Measurements from ENCODE around the gene RHBDL1. TPM values are rescaled to one million over a fixed set of nuclear protein-coding genes. Genes with fewer than 3 reads are reported as not detected.

RHBDL1 gene
- total and polyA plus RNA-seq, 11 donors = 0.19 to 3.6 (median 1.8) TPM

DNA sequence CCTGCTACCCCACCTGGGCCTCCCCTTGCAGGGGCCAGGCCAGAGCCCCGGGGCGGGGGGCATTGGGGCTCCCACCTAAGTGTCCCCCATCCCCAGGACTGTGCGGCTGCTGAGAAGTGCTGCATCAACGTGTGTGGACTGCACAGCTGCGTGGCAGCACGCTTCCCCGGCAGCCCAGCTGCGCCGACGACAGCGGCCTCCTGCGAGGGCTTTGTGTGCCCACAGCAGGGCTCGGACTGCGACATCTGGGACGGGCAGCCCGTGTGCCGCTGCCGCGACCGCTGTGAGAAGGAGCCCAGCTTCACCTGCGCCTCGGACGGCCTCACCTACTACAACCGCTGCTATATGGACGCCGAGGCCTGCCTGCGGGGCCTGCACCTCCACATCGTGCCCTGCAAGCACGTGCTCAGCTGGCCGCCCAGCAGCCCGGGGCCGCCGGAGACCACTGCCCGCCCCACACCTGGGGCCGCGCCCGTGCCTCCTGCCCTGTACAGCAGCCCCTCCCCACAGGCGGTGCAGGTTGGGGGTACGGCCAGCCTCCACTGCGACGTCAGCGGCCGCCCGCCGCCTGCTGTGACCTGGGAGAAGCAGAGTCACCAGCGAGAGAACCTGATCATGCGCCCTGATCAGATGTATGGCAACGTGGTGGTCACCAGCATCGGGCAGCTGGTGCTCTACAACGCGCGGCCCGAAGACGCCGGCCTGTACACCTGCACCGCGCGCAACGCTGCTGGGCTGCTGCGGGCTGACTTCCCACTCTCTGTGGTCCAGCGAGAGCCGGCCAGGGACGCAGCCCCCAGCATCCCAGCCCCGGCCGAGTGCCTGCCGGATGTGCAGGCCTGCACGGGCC lies 42.8 kb upstream of the RHBDL1 start:
- intact Hi-C loops (cut with DNase I) = loop anchor here in 1 of 10 donors (5.0 kb wide), 1 partner anchor 35 kb away; no protein-coding TSS in a partner anchor
- Histone ChIP-seq H3K36me3 (peaks cover 0 to 30% (median 5%) of the 10 kb centered on the region in 9 donors), H3K4me1 (peaks cover 3 to 47% (median 33%) of the 10 kb centered on the region in 12 donors), H3K27ac (no peak overlapping the region), H3K4me3 (no peak overlapping the region), H3K9me3 (no peaks in the 10 kb centered on the region), H3K27me3 (no peaks in the 10 kb centered on the region)
- peak in 1 of 5 donors; percentile 18 for DNase-seq
- no peak for TF ChIP-seq CTCF (IDR thresholded peaks at IDR 0.05)
- no peak for TF ChIP-seq POLR2A (IDR thresholded peaks at IDR 0.05)
- 94 to 96% (median 95%) methylated on average over 20 to 67 of the region's 67 CpGs for WGBS, 4 donors
- ATAC-seq = no peak

- 97 to 98% (median 97%) methylated on average over 68 to 74 of the region's 74 CpGs for WGBS, 4 donors
- ATAC-seq (no peak), DNase-seq (peak in 2 of 5 donors; percentile 18 to 61)
- H3K4me1 ChIP-seq = peaks cover 3 to 53% (median 38%) of the 10 kb centered on the region in 12 donors
- TF ChIP-seq CTCF (IDR thresholded peaks at IDR 0.05) (no peak), POLR2A (IDR thresholded peaks at IDR 0.05) (no peak)
- intact Hi-C loops (cut with DNase I) = loop anchor here in 1 of 10 donors (5.0 kb wide), 1 partner anchor 36 kb away; no protein-coding TSS in a partner anchor
- peaks cover 0 to 22% (median 0%) of the 10 kb centered on the region in 9 donors for H3K36me3 ChIP-seq
- H3K9me3 ChIP-seq = no peaks in the 10 kb centered on the region
- no peaks in the 10 kb centered on the region for H3K27me3 ChIP-seq
- H3K27ac ChIP-seq = no peak overlapping the region
- H3K4me3 ChIP-seq = no peak overlapping the region
Measured at GRCh38 chr16:633336-634050, 42.0 kb upstream of the RHBDL1 start.

- WGBS, 4 donors = 92 to 96% (median 94%) methylated on average over 4 to 22 of the region's 22 CpGs
- H3K4me3 ChIP-seq = no peak overlapping the region
- no peak overlapping the region for H3K27ac ChIP-seq
- no peak for TF ChIP-seq CTCF (IDR thresholded peaks at IDR 0.05)
- TF ChIP-seq POLR2A (IDR thresholded peaks at IDR 0.05) = no peak
- ATAC-seq (no peak), DNase-seq (no peak)
- H3K27me3 ChIP-seq = no peaks in the 10 kb centered on the region
- intact Hi-C loops (cut with DNase I) = loop anchor here in 1 of 10 donors (5.0 kb wide), 1 partner anchor 37 kb away; no protein-coding TSS in a partner anchor
- peaks cover 0 to 16% (median 0%) of the 10 kb centered on the region in 9 donors for H3K36me3 ChIP-seq
- H3K9me3 ChIP-seq = no peaks in the 10 kb centered on the region
- peaks cover 3 to 51% (median 39%) of the 10 kb centered on the region in 12 donors for H3K4me1 ChIP-seq
Measured at GRCh38 chr16:634051-634670, 41.3 kb upstream of the RHBDL1 start.
